ENCODE results near the gene DEFB121.
A peak's percentile ranks its signal among the peaks of the same experiment; 100 is the strongest.

Gene DEFB121, protein sequence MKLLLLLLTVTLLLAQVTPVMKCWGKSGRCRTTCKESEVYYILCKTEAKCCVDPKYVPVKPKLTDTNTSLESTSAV

DNA sequence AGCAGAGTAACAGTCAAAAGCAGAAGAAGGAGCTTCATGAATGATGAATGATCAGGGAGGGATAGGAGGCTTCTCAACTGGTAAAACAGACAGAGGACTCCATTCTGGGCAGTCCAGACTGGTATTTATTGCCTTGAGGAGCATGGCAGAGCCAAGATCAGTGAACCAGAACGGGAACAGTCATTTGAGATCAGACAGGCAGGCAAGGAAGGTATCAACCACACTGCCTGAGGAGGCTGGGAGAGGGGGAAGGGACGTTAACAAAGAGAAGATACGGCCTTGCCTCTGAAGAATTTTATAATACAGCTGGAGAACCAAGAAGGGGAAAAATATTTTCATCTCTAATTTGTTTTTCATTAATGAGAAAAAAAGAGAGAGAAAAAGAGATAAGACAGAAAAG, at the start of gene DEFB121:
TSS of gene DEFB121 (minus strand) at position 101 of the 400 bp plus-strand sequence. CDS start at position 38, 63 bp downstream.
- no peak for DNase-seq (ENCODE audit: extremely low read depth, low read depth)
- TF ChIP-seq, protein P1, sequence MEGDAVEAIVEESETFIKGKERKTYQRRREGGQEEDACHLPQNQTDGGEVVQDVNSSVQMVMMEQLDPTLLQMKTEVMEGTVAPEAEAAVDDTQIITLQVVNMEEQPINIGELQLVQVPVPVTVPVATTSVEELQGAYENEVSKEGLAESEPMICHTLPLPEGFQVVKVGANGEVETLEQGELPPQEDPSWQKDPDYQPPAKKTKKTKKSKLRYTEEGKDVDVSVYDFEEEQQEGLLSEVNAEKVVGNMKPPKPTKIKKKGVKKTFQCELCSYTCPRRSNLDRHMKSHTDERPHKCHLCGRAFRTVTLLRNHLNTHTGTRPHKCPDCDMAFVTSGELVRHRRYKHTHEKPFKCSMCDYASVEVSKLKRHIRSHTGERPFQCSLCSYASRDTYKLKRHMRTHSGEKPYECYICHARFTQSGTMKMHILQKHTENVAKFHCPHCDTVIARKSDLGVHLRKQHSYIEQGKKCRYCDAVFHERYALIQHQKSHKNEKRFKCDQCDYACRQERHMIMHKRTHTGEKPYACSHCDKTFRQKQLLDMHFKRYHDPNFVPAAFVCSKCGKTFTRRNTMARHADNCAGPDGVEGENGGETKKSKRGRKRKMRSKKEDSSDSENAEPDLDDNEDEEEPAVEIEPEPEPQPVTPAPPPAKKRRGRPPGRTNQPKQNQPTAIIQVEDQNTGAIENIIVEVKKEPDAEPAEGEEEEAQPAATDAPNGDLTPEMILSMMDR (IDR thresholded peaks at IDR 0.05; ENCODE audit: low read depth, low read length, missing control alignments): no peak

DNA sequence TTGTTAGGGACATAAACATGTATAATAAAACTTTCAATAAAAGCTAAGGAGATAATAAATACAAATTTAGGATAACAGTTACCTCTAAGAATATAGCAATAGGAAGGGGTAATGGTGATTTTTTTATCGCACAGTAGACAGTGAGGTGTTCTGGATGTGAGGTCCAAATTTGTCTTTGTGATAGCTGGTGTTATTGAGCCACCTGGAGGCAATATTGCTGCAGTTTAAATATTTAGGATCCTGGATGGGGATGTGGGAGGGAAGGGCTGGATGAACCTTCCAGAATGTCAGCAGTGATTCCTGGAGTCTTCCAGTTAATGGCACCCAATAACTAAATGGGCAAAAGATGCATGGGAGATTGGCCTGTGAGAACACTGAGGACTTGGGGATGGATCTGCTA, 48.3 kb upstream of the DEFB121 start:
- no peak for DNase-seq (ENCODE audit: extremely low read depth, low read depth)
- TF ChIP-seq, protein P1 (IDR thresholded peaks at IDR 0.05; ENCODE audit: low read depth, low read length, missing control alignments): no peak
- H3K4me3 ChIP-seq (replicated peaks; ENCODE audit: low read depth, low read length): no peak overlapping the region

More for the DNA sequence above, at the start of gene DEFB121:
- no peak within 1 kb of the TSS for H3K4me3 ChIP-seq (replicated peaks; ENCODE audit: low read depth, low read length)

DNA sequence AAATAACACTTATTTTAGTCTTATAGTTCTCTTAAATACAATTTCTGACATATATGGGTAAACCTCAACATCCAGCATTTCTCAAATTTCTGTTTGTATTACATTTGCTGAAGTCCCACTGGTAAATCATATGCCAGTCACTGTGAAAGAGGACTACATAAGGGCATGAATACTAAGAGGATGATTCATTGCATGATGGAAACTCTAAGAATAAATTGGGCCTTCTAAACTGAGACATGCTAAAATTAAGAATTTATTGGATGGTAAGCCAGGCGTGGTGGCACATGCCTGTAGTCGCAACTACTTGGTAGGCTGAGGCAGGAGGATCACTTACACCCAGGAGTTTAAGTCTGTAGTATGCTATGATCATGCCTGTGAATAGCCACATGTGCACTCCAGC, 46.6 kb upstream of the DEFB121 start:
- no peak overlapping the region for H3K4me3 ChIP-seq (replicated peaks; ENCODE audit: low read depth, low read length)
- DNase-seq (ENCODE audit: extremely low read depth, low read depth): no peak
- TF ChIP-seq, protein P1 (IDR thresholded peaks at IDR 0.05; ENCODE audit: low read depth, low read length, missing control alignments): no peak

DNA sequence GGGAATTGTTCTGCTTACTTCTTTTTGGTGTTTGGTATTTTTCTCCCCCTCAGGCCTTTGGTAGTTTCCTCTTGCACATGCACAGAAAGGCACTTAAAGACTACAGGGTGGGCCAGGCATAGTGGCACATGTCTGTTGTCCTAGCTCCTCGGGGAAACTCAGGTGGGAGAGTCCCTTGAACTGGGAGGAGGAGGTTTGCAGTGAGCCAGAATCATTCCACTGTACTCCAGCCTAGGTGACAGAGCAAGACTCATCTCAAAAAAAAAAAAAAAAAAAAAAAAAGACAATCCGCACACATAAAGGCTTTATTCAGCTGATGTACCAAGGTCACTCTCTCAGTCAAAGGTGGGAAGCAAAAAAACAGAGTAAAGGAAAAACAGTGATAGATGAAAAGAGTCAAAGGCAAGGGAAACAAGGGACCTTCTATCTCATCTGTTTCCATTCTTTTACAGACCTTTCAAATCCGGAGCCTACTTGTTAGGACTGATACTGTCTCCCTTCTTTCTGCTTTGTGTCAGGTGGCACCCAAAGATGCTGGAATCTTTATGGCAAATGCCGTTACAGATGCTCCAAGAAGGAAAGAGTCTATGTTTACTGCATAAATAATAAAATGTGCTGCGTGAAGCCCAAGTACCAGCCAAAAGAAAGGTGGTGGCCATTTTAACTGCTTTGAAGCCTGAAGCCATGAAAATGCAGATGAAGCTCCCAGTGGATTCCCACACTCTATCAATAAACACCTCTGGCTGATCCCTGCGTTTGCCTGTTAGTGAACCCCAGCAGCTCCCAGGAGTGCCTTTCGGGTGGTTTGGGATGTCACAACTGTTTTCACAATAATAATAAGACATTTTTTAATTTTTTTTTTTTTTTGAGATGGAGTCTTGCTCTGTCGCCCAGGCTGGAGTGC, 43.7 kb upstream of the DEFB121 start:
- TF ChIP-seq, protein P1 (IDR thresholded peaks at IDR 0.05; ENCODE audit: low read depth, low read length, missing control alignments): no peak
- no peak for DNase-seq (ENCODE audit: extremely low read depth, low read depth)
- H3K4me3 ChIP-seq (replicated peaks; ENCODE audit: low read depth, low read length): no peak overlapping the region

DNA sequence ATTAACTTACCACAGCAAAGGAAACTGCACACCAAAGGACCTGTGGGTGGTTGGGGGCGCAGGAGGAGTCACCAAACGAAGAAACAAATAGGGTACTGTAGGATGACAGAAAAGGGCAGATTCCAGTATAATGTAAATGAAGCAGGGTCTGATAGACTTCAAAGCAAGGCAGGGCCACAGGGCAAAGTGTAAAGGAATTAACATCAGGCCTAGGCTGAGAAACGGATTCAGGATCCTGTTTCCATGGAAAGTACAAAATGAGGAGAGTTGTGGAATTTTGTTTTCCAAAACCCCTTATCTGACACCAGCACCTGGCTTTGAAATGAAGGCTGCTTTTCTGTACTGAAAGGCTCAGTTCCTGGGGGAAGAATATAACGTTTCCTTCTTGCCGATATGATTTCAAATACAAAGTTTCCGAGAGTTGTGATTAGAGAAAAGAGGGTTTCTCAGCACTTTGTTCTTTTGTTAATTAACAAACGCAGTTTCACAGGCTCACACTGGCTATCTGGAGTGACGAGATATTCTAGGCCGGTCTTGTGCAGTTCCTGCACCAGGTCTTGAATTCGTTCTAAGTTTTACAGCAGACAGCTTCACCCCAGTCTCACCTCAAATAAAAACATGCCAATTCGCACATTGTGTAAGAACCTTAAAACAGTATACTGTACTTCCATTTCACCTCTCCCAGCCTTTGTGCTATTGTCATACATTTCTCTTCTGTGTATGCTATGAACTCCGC, 40.2 kb upstream of the DEFB121 start:
- no peak for DNase-seq (ENCODE audit: extremely low read depth, low read depth)
- TF ChIP-seq, protein P1 (IDR thresholded peaks at IDR 0.05; ENCODE audit: low read depth, low read length, missing control alignments): no peak
- no peak overlapping the region for H3K4me3 ChIP-seq (replicated peaks; ENCODE audit: low read depth, low read length)

DNA sequence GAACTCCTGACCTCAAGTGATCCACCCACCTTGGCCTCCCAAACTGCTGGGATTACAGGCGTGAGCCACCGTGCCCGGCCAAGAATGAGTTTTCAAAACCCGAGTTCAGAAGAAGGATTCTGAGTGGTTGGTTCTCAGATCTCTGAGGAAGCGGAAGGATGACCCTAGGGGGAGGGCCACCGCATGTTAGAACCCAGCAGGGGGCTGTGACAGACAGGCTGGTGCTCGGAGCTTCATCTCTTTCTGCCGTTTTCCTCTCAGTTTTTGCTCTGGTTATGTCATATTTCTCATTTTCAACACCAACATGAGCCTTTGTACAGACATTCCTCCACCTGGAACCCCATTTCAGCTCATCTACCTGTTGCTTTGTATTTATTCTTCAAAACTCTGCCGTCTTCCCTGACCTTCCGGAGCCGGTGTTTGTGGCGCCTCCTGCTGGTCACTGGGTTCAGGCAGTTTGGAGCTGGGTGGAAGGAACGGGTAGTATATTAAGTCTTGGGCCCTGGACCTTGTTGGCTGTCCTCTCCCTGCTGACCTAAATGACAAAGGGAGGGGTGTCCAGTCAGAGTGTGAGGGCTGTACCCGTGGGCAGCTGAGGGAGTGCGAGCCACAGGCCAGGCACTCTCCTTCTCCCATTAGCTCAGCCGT, 34.1 kb upstream of the DEFB121 start, which contains the start of gene DEFB123:
TSS of gene DEFB123 (plus strand) at position 621 of the 648 bp plus-strand sequence. CDS start 67 bp downstream, outside the sequence.
- TF ChIP-seq, protein P1 (IDR thresholded peaks at IDR 0.05; ENCODE audit: low read depth, low read length, missing control alignments): peak; percentile 20
- no peak within 1 kb of the TSS for H3K4me3 ChIP-seq (replicated peaks; ENCODE audit: low read depth, low read length)
- no peak for DNase-seq (ENCODE audit: extremely low read depth, low read depth)

Data from HFF-Myc (cell line).